ENCODE measurements around the gene KCNT2.
A peak's percentile ranks its signal among the peaks of the same experiment; 100 is the strongest.
"Not testable (repeated sequence)": the region's sequence is repeated elsewhere in the genome, so short reads cannot be mapped to it uniquely, and the experiment has no call there.

Gene KCNT2

DNA sequence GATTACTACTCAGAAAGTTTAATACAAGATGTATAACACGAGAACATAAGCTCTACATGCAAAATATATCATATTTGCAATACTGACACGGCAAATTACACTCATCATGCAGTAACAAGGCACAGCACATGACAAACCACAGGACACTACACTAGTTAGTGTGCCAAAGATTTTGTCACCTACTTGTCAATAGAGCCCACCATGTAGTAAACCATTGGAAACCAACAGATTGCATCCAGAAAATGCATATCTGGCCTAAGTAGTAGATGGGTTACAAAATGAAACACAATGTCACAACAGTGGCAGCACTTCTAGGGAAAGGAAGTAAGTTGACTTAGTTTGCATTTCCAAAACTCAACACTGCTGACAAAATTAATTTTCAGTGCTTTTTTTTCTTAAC is 288.9 kb downstream of the KCNT2 start:
- DNase-seq (ENCODE audit: low spot score): no peak

DNA sequence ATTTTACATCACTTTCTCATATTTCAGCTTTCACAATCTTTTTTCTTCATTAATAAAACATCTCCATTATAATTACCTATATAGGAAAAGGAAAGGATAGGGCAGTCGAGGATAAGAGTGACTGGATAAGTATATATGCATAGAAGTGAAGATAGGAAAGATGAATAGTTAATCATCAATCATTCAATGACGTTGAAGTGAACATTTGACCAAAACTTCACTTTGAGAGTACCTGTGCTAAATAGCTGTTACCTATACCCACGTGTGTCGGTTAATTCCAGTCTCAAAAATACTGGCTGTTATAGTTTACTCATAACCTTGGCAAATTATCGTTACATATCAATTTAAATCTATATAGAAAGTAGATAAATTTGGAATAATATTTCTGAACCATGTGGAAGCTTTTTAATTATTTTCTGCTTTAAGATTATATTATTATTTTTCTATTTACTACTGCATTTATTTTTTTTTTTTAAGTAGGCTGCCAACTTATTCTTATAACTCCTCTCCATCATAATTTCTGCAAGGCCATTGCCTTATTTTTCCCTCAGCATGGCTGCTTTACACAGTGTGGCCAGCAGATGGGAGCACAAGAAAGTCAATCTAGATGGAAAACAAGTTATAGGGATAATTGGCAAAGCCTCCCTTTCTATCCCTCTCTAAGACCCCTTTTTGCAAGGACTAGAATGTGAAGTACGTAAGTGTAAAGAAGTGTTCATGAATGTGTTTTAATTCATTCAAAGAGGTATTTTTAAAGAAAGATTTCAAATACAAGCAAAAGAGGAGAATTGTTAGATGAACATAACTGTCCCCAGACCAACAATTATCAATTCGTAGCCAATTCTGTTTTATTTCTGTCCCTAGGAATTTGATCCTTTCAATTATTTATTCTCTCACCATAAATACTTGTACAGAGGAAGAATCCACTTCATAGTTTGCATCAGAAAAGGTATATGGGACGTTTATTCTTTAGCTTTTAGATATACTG is 290.4 kb downstream of the KCNT2 start:
- peak; percentile 18 for DNase-seq (ENCODE audit: low spot score)

DNA sequence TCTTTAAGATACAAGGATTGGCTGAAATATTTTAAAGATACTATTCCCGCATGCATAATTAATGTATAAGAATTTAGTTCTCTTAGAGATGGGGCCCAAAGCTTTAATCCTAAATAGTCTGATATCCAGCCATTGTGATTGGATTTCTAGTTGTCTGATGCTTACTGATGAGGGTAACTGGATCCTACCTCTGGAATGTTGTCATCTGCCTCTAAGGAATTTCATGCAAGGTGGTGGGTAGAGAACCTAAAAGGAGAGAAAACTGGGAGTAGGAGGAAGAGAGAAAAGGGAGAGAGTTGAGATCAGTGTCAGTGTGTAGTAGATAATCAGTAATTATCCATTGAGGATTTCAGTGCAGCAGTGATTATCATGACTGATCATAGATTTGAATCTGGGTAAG is 295.5 kb downstream of the KCNT2 start:
- DNase-seq (ENCODE audit: low spot score): no peak

DNA sequence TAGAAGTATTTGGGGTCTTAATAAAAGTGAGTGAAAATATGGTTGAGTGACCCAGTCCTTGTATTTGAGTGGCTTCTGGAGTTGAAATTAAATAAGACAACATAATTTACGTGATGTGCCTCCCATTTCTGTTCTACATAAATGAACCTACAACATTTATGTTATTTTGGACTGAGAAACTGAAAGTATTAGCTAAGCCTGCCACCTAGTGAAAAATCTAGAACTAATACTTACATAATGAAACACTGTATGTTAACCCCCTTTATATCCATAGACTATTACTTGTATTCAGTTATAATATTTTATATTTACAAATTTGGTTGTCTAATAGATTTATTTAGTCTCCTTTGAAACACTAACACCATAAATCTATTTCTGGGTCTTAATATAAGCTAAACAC is 298.9 kb downstream of the KCNT2 start:
- peak; percentile 7 for DNase-seq (ENCODE audit: low spot score)

DNA sequence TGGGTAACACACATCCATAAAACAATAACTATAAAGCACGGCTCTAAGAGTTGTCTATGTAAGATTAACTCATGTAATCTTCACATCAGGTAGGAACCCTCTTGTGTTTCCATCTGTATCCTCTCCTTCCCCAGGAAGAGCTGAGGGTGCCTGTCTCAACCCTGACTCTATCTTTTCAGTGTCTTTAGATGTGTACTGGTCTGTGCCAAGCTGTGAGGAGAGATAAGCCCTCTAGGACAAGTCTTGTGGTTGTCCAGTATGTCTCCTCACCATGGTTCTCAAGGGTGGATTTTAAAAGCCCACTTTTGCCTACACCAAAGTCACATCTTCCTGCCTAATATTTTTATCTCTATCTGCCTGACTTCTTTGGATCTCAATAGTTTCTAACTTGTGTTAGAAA is 300.1 kb downstream of the KCNT2 start:
- no peak for DNase-seq (ENCODE audit: low spot score)

DNA sequence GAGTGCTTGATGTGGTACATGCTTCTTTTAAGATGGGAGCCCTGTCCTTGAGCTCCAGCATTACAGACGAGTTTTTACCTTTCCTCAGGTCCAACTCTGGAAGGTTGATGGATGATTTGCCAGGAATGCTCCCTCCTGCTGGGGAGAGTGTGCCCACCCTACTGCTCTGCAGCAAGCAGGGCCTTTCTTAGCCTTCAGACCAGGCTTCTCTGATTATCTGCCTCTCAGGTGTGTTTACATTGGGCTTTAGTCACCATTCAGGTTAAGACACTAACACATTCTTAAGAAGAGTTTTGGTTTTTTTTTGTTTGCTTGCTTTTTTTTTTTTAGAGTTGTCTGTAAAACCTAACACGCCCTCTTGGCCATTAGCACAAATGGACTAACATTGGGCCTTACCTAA is 301.8 kb downstream of the KCNT2 start:
- no peak for DNase-seq (ENCODE audit: low spot score)

DNA sequence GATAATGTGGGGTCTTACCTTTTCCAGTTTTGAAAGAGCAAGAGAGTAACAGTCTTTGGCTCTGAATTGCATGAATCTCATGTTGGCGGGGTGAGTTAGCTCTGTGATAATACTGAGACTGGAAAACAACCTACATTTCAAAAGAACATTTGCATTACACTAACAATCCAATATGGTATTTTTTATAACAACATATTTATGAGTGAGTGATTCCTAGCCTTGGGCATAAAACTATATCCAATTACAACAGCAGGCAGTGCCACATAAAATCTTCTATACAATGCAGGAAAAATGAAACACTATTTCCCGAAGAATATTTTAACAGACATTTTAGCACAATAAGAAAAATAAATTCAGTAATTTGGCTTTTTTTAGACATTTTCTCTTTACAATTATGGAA is 303.0 kb downstream of the KCNT2 start:
- DNase-seq (ENCODE audit: low spot score): no peak

DNA sequence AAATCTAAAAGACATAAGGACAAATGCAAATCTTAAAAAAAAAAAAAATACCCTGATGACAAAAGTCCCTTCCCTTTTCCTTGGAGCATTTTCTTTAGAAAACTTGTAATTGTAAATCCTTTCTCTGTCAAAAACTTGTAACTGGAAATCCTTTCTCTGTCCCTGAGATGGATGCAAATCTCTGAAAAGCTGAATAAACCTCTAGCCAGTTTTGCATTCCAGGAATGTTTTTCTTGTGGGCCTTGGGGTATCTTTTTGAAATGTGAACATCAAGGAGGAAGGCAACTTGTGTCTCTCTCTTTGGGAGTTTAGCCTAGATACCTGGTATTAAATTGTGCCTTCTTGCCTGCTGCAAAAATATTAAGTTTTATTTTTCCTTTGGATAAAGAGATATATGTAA is 305.3 kb downstream of the KCNT2 start:
- DNase-seq (ENCODE audit: low spot score): no peak

DNA sequence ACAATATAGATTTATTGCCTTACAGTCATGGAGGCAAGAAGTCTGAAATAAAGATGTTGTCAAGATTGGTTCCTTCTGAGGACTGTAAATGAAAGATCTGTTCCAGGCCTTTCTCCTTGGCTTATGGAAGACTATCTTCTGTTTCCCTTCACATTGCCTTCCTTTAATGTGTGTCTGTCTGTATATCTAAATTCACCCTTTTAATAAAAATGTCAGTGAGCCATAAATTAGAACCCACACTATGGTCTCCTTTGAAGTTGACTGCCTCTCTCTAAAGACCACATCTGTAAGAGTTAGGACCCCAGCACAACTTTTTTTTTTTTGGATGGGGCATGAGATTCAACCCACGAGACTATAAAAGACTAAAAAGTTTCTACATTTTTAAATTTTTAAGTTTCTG is 305.8 kb downstream of the KCNT2 start:
- no peak for DNase-seq (ENCODE audit: low spot score)

DNA sequence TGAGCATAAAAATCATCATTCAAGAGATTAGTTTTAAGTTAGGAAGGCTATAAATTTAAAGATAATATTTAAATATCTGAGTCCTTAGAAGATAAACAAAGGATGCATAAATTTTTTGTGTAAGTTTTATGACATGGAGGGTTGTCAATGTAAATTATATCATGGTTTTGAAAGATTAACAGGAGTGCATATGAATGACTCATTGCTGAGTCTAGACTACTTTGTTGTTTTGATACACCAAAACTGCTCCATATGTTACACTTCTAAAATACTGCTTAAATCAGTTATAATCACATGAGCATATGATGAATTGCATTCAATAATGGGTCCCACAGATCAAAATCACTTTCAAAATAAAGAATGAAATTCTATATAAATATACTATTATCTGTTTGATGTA is 312.5 kb downstream of the KCNT2 start:
- no peak for DNase-seq (ENCODE audit: low spot score)

DNA sequence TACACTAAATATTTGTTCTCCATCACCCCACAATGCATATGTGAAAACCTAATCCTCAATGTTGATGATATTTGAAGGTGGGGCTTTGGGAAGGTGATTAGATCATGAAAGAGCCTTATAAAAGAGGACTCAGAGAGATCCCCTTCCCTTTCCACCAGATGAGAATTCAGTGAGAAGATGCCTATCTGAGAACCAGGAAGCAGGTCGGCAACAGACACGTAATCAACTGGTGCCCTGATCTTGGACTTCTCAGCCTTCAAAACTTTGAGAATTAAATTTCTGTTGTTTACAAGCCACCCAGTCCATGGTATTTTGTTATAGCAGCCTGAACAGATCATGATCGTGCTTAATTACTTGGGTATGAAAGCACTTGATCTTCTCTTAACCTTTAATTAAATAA is 329.4 kb downstream of the KCNT2 start:
- DNase-seq (ENCODE audit: low spot score): no peak

DNA sequence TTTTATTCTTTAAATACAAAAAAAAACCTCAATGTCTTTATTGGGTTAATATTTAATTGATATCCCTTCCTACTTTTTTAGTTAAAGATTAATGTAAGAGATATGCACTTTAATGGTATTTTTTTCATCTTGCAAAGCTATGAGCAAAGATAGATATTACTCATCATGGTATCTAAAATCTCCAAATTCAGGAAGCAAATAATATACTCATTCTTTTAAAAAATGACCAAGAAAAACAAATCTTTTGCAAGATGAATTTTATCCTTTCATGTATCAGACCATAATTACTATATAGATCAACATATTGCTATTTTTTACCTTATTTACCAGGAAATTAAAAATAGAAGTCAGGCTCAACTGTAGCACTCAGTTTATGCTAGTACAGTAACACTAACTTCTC is 330.4 kb downstream of the KCNT2 start:
- no peak for DNase-seq (ENCODE audit: low spot score)

DNA sequence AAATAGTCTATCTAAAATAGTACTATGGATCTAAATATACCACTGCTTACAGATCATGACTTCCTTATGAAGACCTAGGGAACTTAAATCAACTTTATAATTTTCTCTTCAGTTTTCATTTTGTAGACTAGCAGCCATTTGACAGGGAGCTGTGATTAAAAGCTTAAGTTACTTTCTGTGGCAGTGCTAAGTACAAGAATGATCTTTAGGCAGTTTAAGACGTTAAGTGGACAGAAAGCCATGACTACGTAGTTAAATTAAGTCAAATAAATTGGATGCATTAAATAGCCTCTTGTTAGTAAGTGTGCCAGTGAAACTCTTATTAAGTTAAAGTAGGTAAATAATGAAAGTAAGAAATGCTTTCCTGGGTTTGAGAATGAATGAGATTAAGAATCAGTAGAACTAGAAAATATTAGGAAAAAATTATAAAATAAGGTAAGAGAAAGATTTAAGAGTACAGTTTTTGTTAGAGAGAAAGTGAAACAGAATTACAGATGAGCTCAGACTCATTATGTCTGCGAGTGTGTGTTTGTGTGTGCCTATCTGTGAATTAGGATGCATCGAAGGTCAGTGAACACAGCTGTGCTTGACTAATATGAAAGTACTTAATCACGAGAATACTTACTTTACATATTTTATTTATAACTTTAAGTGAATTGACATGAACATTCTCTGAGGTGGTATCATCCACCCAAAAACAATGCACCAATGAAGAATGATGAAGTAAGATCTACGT is 336.9 kb downstream of the KCNT2 start:
- no peak for DNase-seq (ENCODE audit: low spot score)

DNA sequence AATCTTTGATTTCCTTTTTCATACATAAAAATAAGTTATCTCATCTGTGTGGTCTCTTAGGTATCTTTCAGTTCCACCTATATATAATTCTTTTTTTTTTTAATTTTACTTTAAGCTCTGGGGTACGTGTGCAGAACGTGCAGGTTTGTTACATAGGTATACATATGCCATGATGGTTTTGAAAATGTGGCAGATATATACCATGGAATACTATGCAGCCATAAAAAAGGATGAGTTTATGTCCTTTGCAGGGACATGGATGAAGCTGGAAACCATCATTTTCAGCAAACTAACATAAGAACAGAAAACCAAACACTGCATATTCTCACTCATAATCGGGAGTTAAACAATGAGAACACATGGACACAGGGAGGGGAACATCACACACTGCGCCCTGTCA is 345.2 kb downstream of the KCNT2 start:
- DNase-seq (ENCODE audit: low spot score): not testable (repeated sequence)

DNA sequence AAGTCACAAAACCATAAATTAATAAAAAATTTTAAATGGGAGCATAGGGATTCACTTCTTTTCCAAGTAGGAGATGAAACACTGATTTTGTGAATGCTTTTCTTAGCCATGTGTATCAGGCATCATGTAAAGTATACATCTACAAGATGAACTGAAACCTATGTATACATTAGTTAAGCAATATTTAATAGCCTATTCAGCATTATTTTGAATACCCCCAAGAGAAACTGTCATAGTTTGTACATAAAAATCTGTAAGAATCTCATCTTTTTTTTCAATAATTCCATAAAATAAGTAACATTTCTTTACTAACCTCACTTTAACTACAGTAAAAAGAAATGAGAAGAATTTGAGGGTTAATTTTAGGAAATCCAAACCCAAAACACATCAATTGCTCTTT is 348.0 kb downstream of the KCNT2 start:
- no peak for DNase-seq (ENCODE audit: low spot score)

DNA sequence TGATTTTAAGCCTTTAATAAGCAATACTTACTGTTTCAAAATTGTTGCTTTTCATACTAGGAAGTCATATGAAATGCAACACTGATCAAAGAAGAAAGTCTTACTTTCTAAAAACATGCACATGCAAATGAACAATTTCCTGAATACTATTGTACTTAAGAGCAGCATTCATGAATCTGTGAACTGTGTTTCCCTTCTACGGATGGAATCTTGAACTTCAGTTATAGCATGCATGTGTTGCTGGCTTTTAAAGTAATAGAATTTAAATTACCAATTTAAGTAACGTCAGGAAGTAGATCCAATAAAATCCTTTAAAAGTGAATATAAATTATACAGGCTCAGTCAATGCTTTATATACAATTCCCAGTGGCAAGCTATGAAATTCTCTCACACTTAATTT is 348.9 kb downstream of the KCNT2 start:
- DNase-seq (ENCODE audit: low spot score): no peak

DNA sequence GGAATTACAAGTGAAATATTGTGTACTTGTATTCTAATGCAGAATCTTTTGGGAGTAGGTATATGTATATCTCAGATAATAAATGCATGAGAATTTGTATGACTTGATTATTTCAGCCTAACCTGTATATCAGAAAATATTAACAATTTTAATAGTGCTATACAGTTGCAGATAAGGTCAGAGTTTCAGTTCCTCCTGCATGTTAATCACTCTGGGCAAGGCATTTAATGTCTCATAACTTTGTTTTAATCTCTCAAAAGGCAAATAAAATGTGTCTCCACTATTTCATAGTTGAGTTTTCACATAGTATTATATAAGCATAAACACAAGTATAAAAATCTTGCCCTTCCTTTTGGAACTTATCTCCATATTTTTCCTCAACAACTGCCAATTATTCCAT is 352.5 kb downstream of the KCNT2 start:
- no peak for DNase-seq (ENCODE audit: low spot score)

DNA sequence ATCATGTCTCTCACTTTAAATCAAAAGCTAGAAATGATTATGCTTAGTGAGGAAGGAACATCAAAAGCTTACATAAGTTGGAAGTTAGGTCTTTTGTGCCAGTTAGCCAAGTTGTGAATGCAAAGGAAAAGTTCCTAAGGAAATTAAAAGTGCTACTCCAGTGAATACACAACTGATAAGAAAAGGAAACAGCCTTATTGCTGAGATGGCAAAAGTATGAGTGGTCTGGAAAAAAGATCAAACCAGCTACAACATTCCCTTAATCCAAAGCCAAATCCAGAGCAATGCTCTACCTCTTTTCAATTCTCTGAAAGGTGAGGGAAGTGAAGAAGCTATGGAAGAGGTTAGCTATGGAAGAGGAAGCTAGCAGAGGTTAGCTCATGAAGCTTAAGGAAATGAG is 378.7 kb downstream of the KCNT2 start:
- DNase-seq (ENCODE audit: low spot score): no peak

DNA sequence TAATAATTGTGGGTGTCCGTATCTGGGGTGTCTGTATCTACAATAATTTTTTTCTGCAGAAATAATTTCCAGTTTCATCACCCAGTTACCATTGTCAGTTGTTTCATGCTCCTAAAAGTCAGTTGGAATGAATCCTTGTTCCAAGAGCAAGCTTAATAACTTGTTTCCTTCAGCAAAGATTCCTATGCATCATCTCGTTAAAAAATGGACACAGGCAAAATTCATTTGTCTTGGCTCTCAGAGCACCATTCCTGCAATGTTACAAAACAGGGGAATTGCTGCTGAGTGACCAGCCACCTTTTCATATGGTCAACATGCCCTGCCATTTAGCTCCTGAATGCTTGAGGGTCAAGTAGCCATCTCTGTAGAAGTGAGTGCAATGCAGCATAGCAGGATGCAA is 393.4 kb downstream of the KCNT2 start:
- DNase-seq (ENCODE audit: low spot score): no peak

DNA sequence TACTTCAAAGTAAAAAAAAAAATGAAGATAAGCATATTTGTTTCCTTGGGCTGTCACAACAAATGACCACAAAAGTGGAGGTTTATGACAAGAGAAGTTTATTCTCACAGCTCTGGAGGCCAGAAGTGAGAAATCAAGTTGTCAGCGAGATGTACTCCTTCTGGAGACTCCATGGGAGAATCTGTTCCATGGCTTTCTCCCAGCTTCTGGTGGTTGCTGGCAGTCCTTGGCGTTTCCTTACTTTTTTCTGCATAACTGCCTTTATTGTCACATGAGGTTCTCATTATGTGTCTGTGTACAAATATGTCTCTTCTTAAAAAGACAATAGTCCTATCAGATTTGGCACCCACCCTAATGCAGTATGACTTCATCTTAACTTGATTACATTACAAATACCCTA is 398.3 kb downstream of the KCNT2 start:
- DNase-seq (ENCODE audit: low spot score): no peak

DNA sequence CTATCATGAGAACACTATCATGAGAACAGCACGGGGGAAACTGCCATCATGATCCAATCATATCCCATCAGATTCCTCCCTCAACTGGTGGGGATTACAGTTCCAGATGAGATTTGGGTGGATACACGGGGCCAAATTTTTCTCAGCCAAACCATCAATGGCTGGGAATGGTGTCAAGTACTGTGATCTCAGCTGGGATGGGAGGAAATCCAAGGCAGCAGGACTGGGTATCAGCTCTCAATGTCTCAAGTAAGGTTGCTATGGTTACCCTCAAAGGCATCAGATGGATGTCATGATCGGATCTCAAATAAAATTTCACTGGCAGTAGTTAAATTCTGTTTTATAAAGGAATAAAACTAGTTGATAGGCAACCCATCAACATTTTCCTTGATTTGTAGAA is 399.0 kb downstream of the KCNT2 start:
- no peak for DNase-seq (ENCODE audit: low spot score)

DNA sequence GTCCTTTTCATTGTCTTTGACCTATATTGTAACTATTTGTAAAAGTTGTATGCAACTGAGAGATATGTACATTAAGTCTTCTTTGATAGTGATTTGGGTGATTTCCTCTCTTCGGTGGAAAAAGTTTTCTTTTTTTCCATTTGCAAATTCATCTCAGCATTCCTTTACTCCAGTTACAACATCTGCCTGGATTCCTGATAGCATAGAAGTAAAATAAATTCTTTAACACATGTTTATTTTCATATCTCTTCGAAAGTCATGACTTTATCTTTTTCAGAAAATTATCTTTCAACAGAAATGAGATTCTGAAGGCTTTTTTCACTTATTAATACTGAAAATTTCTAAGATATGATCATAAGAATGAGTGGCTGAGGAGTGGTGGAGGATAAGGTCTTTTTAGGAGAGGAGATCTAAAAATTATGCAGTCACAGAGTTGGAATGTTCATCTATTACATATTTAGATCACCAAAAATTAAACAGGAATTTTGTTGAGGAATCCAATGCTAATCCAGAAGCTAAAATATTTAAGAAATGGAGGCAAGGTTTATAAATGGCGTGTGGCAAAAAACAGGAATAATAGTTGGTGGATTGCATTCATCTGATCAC is 400.5 kb downstream of the KCNT2 start:
- DNase-seq (ENCODE audit: low spot score): no peak

DNA sequence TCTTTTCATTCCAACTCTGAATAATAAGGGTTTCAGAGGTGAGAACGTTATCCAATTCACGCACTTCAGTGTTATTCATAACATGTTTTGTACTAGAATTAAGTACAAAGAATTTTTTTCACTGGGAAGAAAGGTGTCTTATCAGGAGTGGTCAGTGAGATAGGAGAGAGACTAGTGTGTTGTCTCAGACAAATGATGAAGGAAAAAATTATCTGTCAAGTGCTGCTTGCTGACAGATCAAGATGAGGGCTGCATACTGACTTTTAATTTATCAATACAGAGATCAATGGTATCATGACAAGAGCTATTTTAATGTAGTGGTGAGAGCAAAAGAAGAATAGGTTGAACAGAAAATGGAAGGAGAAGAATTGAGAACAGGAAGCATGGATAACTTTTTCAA is 402.4 kb downstream of the KCNT2 start:
- DNase-seq (ENCODE audit: low spot score): no peak
